Transverse colon (tissue), 3 donors: ENCODE results near the gene ANXA1.

Source experiments
- CTCF ChIP-seq, 5 experiments: fragments of 200-600 bp in 3 of 5; fragments of 450-650 bp in 2 of 5; sonication (generic) in 3 of 5; IDR thresholded peaks; 1 replicate in 2 of 5; 2 replicates in 3 of 5; pipeline ENCODE4 v1.5.1; 2016 to 2017; ENCODE audit warnings: antibody characterized with exemption in 5 of 5, inconsistent platforms in 3 of 5, mild to moderate bottlenecking in 2 of 5, moderate library complexity in 1 of 5
- EP300 ChIP-seq: sonication (generic); formaldehyde crosslinking; IDR thresholded peaks from one replicate; pipeline ENCODE4 v1.6.1; 2017; ENCODE audit warnings: antibody characterized with exemption, low read depth
- POLR2A ChIP-seq: fragments of 450-650 bp; IDR thresholded peaks from one replicate; pipeline ENCODE4 v1.6.1; 2016; ENCODE audit warnings: antibody characterized with exemption, mild to moderate bottlenecking, moderate library complexity

- TF ChIP-seq CTCF (IDR thresholded peaks at IDR 0.05) (no peak), POLR2A (no peak), EP300 (no peak)
Observed at GRCh38 chr9:73215249-73215648, 63.6 kb downstream of the ANXA1 start.
